Bronchial epithelial cell (primary cell): ENCODE results near the gene REV3L. TPM values are rescaled to one million over a fixed set of nuclear protein-coding genes. Genes with fewer than 3 reads are reported as not detected.

Experiments used
- DNase-seq: peaks from one replicate; pipeline ENCODE4 v3.0.0-alpha.2; 2010; ENCODE audit warnings: low read depth
- FAIRE-seq: peaks from 2 replicates; lab custom pipeline; 2011; peaks lifted over from hg19 to GRCh38; lab: Jason Lieb, UNC
- H3K27me3 ChIP-seq: 2 replicates; pipeline ENCODE4 v1.5.1; 2011; ENCODE audit warnings: low read length; ENCODE audit not compliant: control insufficient read depth, insufficient read depth
- H3K36me3 ChIP-seq: 2 replicates; pipeline ENCODE4 v1.5.1; 2011; ENCODE audit warnings: low read length; ENCODE audit not compliant: control insufficient read depth, insufficient read depth
- H3K4me3 ChIP-seq: 2 replicates; pipeline ENCODE4 v1.5.1; 2011; ENCODE audit warnings: mild to moderate bottlenecking, low read depth, low read length, control low read depth
- total RNA-seq: library from RNA; depleted of rRNA; stranded (reverse); fragments of >200 nt; gene quantifications from 2 replicates; pipeline ENCODE4 v1.2.1, GENCODE V29; 2014
- TF ChIP-seq, protein P1 (sequence below): IDR thresholded peaks from 2 replicates; pipeline ENCODE4 v1.5.1; 2011; ENCODE audit warnings: mild to moderate bottlenecking, moderate library complexity, low read length, control low read depth, inconsistent platforms; ENCODE audit not compliant: insufficient read depth, severe bottlenecking

Gene REV3L
- total RNA-seq, 1 donor from 2014 or later, result 8.4 TPM

GRCh38 chr6:111471958-111472357 is 11.1 kb downstream of the REV3L start:
- TF ChIP-seq, protein P1, sequence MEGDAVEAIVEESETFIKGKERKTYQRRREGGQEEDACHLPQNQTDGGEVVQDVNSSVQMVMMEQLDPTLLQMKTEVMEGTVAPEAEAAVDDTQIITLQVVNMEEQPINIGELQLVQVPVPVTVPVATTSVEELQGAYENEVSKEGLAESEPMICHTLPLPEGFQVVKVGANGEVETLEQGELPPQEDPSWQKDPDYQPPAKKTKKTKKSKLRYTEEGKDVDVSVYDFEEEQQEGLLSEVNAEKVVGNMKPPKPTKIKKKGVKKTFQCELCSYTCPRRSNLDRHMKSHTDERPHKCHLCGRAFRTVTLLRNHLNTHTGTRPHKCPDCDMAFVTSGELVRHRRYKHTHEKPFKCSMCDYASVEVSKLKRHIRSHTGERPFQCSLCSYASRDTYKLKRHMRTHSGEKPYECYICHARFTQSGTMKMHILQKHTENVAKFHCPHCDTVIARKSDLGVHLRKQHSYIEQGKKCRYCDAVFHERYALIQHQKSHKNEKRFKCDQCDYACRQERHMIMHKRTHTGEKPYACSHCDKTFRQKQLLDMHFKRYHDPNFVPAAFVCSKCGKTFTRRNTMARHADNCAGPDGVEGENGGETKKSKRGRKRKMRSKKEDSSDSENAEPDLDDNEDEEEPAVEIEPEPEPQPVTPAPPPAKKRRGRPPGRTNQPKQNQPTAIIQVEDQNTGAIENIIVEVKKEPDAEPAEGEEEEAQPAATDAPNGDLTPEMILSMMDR, result no peak
- DNase-seq, result no peak
- FAIRE-seq, result no peak
- Histone ChIP-seq H3K27me3 (no peaks in the 10 kb centered on the region), H3K4me3 (no peak overlapping the region), H3K36me3 (no peaks in the 10 kb centered on the region)

DNA sequence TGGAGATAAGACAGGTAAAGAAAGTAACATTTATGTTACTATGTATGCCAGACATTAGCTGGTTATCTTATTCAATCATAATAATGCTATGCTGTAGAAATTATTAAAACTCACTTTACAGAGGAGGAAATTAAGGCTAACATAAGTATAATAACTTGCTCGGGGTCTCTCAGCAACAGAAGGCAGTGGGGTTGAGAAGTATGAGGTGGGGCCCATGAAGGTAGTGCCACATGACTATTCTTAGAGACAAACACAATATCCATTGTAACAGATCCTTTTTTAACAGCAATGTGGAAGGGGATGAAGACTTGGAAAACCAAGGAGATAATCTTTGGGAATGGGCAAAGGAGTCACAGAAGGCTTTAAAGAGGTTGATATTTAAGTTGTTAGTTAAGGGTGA is 11.5 kb downstream of the REV3L start:
- Histone ChIP-seq H3K4me3 (no peak overlapping the region), H3K27me3 (no peaks in the 10 kb centered on the region), H3K36me3 (no peaks in the 10 kb centered on the region)
- TF ChIP-seq, protein P1, result no peak
- DNase-seq (no peak), FAIRE-seq (no peak)

DNA sequence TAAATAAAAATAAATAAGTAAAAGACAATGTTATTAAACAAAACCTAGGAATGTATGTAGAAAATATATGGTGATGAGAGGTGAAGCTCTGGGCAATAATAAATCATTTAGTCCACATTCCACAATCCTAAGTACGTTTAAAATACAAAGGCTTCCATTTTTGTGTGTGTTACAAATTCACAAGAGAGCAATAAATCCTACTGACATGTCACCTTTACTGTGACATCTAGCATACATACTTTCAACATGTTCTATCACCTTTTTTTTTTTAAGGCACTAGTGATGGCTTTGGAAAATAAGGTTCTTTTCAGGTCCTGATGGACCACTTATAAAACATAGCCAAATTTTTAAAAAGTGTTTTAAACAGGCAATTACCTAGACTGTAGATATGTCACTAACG is 12.0 kb downstream of the REV3L start:
- TF ChIP-seq, protein P1, result no peak
- H3K4me3 ChIP-seq, result no peak overlapping the region
- FAIRE-seq (no peak), DNase-seq (no peak)
- H3K36me3 ChIP-seq, result no peaks in the 10 kb centered on the region
- no peaks in the 10 kb centered on the region for H3K27me3 ChIP-seq

GRCh38 chr6:111469543-111469942 is 13.5 kb downstream of the REV3L start:
- no peak overlapping the region for H3K4me3 ChIP-seq
- DNase-seq, result no peak
- TF ChIP-seq, protein P1, result no peak
- H3K36me3 ChIP-seq, result no peaks in the 10 kb centered on the region
- no peaks in the 10 kb centered on the region for H3K27me3 ChIP-seq
- FAIRE-seq, result no peak

DNA sequence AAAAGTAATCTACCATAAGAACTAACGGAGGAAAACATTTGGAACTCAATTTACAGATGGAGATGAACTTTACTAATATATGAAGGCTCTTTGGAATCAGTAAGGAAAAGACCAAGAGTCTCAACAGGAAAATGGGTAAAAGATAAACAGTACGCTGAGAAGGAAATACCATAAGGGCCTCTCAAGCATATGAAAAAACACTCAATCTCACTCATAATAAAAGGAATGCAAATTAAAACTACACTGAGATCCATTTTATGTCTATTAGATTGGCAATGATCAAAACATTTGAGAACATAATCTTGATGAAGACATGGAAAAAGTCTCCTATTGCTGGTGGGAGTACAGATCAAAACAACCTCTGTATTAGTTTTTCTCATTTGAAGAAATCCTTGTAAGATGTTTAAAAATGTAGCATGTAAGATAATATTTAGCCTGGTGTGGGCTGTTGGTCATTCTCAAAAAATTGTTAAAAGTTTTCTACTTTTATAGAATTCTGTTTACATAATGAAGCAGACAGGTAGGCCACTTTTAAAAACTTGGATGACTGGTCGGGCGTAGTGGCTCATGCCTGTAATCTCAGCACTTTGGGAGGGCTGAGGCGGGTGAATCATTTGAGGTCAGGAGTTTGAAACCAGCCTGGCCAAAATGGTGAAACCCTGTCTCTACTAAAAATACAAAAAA is 14.5 kb downstream of the REV3L start:
- DNase-seq (peak; percentile 68), FAIRE-seq (no peak)

More for the DNA sequence above, 14.5 kb downstream of the REV3L start:
- H3K36me3 ChIP-seq, result no peaks in the 10 kb centered on the region
- H3K4me3 ChIP-seq, result no peak overlapping the region
- no peaks in the 10 kb centered on the region for H3K27me3 ChIP-seq
- TF ChIP-seq, protein P1, result no peak
